Stomach (tissue), 4 donors: ENCODE measurements around the gene TMEM165.

Experiments
- CTCF ChIP-seq, 7 experiments: fragments of 450-650 bp in 4 of 7; fragments of 200-600 bp in 3 of 7; sonication (generic) in 3 of 7; IDR thresholded peaks; one replicate each; pipeline ENCODE4 v1.5.1; 2016 to 2019; ENCODE audit warnings: antibody characterized with exemption in 7 of 7, control low read depth in 2 of 7, mild to moderate bottlenecking in 1 of 7
- EP300 ChIP-seq: sonication (generic); formaldehyde crosslinking; IDR thresholded peaks from one replicate; pipeline ENCODE4 v1.6.1; 2017; ENCODE audit warnings: antibody characterized with exemption
- POLR2A ChIP-seq, 4 donors: fragments of 450-650 bp; IDR thresholded peaks; one replicate each; pipeline ENCODE4 v1.6.1; 2016; ENCODE audit warnings: antibody characterized with exemption in 4 of 4, control low read depth in 2 of 4, mild to moderate bottlenecking in 1 of 4, moderate library complexity in 1 of 4
- POLR2AphosphoS5 ChIP-seq, 3 donors: sonication (generic); formaldehyde crosslinking; IDR thresholded peaks; one replicate each; pipeline ENCODE4 v1.6.1; 2016; ENCODE audit warnings: antibody characterized with exemption in 3 of 3

GRCh38 chr4:55376698-55377097 is 19.1 kb upstream of the TMEM165 start:
- TF ChIP-seq CTCF (IDR thresholded peaks at IDR 0.05) (no peak), POLR2A (IDR thresholded peaks at IDR 0.05) (no peak), POLR2AphosphoS5 (IDR thresholded peaks at IDR 0.05) (no peak), EP300 (no peak)
